ENCODE measurements around the gene CDH22. TPM values are rescaled to one million over a fixed set of nuclear protein-coding genes. Genes with fewer than 3 reads are reported as not detected.

The CDH22 gene
- total RNA-seq, 2 experiments from 2014 or later: not detected

DNA sequence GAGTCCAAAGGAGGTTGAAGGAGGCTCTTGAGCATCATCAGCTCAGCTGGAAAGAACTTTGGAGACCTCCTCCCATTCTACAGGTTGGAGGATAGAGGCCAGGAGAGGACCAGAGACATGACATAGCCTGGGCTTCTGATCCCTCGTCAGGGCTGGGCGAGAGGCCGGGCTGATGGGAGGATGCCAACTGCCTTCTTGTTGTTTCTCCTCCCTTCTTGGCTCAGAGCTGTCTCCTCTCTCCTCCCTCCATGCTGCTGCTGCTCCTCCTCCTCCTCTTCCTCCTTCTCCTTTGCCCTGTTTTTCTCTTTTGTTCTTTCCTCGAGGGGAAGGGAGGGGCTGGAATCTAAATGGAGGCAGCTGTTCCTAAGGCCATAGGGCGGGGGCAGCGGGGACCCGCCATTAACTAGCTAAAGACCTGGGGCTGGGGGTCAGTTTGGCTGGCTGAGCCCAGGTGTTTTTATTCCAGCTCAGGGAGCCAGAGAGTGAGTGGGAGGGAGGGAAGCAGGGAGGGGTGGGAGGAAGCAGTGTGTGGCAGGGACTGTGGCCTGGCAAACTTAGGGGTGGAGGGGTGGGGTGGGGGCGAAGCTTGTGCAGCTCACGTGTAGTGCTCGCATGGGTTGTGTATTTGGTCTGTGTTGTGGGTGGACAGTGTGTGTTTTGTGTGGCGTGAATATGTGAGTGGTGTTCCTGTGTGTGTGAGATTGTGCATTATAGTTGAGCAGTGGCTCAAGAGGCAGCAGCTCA, 105.4 kb downstream of the CDH22 start:
- H3K27ac Mint-ChIP-seq: no peak overlapping the region
- ChIA-PET CTCF (interaction anchor here (1.0 kb wide), 1 partner anchor 23 kb away, joined by 3 read pairs; no protein-coding TSS in a partner anchor), POLR2A (no interaction called here)
- H3K27me3 Mint-ChIP-seq: peaks cover 14% of the 10 kb centered on the region
- DNase-seq: no peak
- no peaks in the 10 kb centered on the region for H3K36me3 Mint-ChIP-seq (ENCODE audit: low read depth)
- H3K9me3 Mint-ChIP-seq: no peaks in the 10 kb centered on the region
- no peak overlapping the region for H3K4me3 Mint-ChIP-seq
- peaks cover 13% of the 10 kb centered on the region for H3K4me1 Mint-ChIP-seq

DNA sequence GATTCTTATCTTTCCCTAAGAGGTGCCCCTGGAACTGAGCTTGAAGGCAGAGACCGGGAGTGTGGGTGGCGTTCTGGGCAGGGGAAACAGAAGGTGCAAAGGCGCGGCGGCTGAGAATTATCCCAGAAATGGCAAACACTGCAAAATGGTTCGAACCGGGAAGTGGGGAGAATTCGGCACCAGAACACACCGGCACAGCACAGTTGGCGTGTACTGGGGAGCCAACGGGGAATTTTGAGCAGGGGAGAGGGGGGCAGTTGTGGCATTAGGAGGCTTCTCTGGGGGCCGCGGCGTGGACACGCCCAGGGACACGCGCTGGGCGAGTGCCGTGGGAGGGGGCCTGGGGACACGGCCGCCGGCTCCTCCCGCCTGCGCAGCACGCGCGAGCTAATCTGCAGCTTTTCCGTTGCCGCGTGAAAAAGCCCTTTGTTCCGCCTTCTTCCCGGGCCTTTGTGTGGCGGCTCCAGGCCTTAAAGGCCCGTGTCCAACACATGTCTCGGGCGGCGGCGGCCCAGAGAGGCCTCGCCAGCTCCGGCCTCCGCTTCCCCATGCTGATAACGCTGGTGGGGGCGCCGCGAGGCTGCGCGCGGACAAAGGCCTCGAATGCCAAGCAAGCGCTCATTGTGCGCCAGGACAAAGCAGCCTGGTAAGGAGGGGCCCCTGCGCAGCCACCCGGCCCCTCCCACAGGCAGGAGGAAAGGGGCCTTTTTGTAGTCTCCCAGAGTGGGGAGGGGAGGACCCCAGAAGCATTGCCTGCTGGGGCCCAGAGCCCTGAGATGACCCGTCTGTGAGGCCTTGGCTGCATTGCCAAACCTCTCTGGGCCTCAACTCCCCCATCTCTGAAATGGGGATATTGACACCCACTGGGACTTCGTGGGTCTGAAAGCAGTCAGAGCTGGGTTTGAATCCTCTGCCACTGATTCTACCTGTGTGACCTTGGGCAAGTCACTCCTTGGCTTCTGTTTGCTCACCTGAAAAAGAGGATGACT, 107.4 kb downstream of the CDH22 start:
- no peaks in the 10 kb centered on the region for H3K36me3 Mint-ChIP-seq (ENCODE audit: low read depth)
- no peak overlapping the region for H3K27ac Mint-ChIP-seq
- H3K4me3 Mint-ChIP-seq: no peak overlapping the region
- H3K9me3 Mint-ChIP-seq: no peaks in the 10 kb centered on the region
- peaks cover 15% of the 10 kb centered on the region for H3K27me3 Mint-ChIP-seq
- peaks cover 10% of the 10 kb centered on the region for H3K4me1 Mint-ChIP-seq
- no peak for DNase-seq
- ChIA-PET CTCF (no interaction called here), POLR2A (no interaction called here)

- Mint-ChIP-seq H3K4me3 (no peak overlapping the region), H3K4me1 (no peaks in the 10 kb centered on the region), H3K27ac (no peak overlapping the region), H3K27me3 (peaks cover 15% of the 10 kb centered on the region), H3K9me3 (no peaks in the 10 kb centered on the region), H3K36me3 (ENCODE audit: low read depth) (no peaks in the 10 kb centered on the region)
- POLR2A ChIA-PET: no interaction called here
- DNase-seq: no peak
- CTCF ChIA-PET: no interaction called here
Observed at GRCh38 chr20:46199198-46199597, 109.1 kb downstream of the CDH22 start.

DNA sequence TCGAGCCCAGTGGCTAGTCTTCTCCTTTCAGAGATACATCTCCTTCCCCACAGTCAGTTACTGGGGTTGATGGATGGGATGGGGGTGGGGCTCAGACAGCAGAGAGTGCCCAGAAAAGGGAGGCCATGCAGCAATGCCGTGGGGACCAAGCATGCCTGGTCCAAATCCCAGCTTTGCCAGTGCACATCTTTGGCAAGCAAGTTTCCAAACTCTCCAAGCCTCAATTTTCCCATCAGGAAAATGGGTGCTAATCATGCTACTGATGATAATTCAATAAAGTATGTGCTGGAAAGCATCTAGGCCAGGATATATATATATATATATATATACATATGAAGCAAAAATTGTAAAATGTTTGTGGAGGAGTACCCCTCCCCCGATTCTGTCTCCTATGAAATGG, 111.3 kb downstream of the CDH22 start:
- Mint-ChIP-seq H3K27ac (no peak overlapping the region), H3K27me3 (peaks cover 16% of the 10 kb centered on the region), H3K4me1 (no peaks in the 10 kb centered on the region), H3K4me3 (no peak overlapping the region), H3K9me3 (no peaks in the 10 kb centered on the region), H3K36me3 (ENCODE audit: low read depth) (no peaks in the 10 kb centered on the region)
- ChIA-PET CTCF (interaction anchor here (1.1 to 1.4 kb wide), 2 partner anchors 10 to 19 kb away, joined by 3 read pairs; no protein-coding TSS in a partner anchor), POLR2A (no interaction called here)
- no peak for DNase-seq

DNA sequence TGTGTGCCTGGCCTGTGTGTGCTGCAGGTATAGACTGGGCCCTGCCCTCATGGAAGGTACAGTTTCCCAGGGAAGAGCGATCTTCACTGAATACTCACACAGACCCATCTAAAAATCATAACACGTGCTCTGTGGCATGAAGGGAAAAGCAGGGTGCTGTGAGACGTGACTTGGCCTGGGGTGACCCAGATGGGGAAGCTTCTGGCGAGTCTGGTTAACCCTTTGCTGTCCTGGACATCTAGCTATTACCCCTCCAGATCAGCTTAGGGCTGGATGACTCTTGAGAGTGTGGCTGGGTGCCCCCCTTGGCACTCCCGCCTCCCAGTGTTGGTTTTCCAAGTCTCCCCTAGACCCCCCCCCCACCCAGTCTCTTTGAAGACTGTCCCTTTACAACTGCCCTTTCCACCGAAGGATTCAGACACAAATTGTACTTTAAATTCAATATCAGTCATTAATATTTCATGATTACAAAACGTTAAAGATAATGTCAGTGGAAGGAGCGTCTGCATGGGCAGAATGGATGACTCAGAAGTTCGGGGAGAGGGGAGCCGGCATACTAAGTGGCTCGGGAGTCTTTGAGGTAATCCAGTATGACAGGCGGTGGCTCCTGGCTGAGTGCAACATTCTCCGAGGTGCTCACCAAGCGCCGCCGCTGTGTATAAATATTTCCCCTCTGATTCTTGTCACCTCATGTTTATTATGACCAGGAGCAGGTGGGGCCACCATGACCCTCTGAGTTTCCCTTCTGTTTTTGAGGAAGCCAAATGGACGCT, 112.8 kb downstream of the CDH22 start:
- peaks cover 12% of the 10 kb centered on the region for H3K27me3 Mint-ChIP-seq
- no peak for DNase-seq
- POLR2A ChIA-PET: no interaction called here
- H3K4me3 Mint-ChIP-seq: no peak overlapping the region
- H3K9me3 Mint-ChIP-seq: no peaks in the 10 kb centered on the region
- no peak overlapping the region for H3K27ac Mint-ChIP-seq
- CTCF ChIA-PET: interaction anchor here (0.6 to 1.3 kb wide), 2 partner anchors 75 to 184 kb away, joined by 3 read pairs; no protein-coding TSS in a partner anchor
- no peaks in the 10 kb centered on the region for H3K36me3 Mint-ChIP-seq (ENCODE audit: low read depth)
- no peaks in the 10 kb centered on the region for H3K4me1 Mint-ChIP-seq

GRCh38 chr20:46194409-46194808, 113.9 kb downstream of the CDH22 start:
- no peak overlapping the region for H3K4me3 Mint-ChIP-seq
- H3K36me3 Mint-ChIP-seq (ENCODE audit: low read depth): no peaks in the 10 kb centered on the region
- CTCF ChIA-PET: interaction anchor here (1.3 kb wide), 1 partner anchor 76 kb away, joined by 3 read pairs; no protein-coding TSS in a partner anchor
- H3K27me3 Mint-ChIP-seq: peaks cover 12% of the 10 kb centered on the region
- DNase-seq: no peak
- H3K4me1 Mint-ChIP-seq: no peaks in the 10 kb centered on the region
- no peaks in the 10 kb centered on the region for H3K9me3 Mint-ChIP-seq
- POLR2A ChIA-PET: no interaction called here
- no peak overlapping the region for H3K27ac Mint-ChIP-seq

DNA sequence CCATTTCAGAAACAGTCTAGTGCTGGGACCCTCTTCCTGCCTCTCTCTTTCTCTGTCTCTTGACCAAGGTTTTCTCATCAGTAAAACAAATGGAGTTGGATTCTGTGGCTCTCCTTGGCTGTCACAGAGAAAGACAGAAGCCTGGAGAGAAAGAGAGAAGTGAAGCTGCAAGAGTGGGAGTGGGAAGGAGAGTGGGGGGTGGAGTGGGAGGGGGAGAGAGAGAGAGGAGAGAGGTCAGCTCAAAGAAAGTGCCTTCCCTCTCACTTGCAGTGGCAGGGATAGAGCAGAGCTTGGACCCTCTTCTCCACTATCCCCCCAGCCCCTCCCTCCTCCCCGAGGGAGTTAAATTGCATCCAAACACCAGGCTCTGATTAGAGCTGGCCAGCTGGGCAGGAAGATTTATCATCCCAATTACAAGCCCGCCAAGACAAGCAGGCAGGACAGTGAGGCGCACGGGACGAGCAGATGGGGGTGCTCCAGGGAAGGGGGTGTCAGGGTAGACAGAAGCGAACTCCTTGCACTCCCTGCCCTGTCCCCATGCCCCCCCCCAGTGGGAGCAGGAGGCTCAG, 115.8 kb downstream of the CDH22 start:
- Mint-ChIP-seq H3K36me3 (ENCODE audit: low read depth) (no peaks in the 10 kb centered on the region), H3K9me3 (no peaks in the 10 kb centered on the region), H3K4me3 (no peak overlapping the region), H3K27me3 (peaks cover 6% of the 10 kb centered on the region), H3K27ac (no peak overlapping the region), H3K4me1 (no peaks in the 10 kb centered on the region)
- POLR2A ChIA-PET: no interaction called here
- no peak for DNase-seq
- CTCF ChIA-PET: no interaction called here

- CTCF ChIA-PET: no interaction called here
- Mint-ChIP-seq H3K9me3 (no peaks in the 10 kb centered on the region), H3K27ac (no peak overlapping the region), H3K27me3 (peaks cover 8% of the 10 kb centered on the region), H3K4me3 (no peak overlapping the region), H3K4me1 (no peaks in the 10 kb centered on the region), H3K36me3 (ENCODE audit: low read depth) (no peaks in the 10 kb centered on the region)
- no peak for DNase-seq
- POLR2A ChIA-PET: no interaction called here
Observed at GRCh38 chr20:46191611-46192010, 116.7 kb downstream of the CDH22 start.

- Mint-ChIP-seq H3K4me3 (no peak overlapping the region), H3K9me3 (no peaks in the 10 kb centered on the region), H3K27ac (no peak overlapping the region), H3K4me1 (no peaks in the 10 kb centered on the region), H3K36me3 (ENCODE audit: low read depth) (no peaks in the 10 kb centered on the region), H3K27me3 (peaks cover 7% of the 10 kb centered on the region)
- ChIA-PET POLR2A (no interaction called here), CTCF (no interaction called here)
- DNase-seq: no peak
Observed at GRCh38 chr20:46191168-46191540, 117.1 kb downstream of the CDH22 start.

GRCh38 chr20:46190478-46191167, 117.7 kb downstream of the CDH22 start:
- CTCF ChIA-PET: no interaction called here
- no peaks in the 10 kb centered on the region for H3K9me3 Mint-ChIP-seq
- POLR2A ChIA-PET: no interaction called here

GRCh38 chr20:46188866-46189541, 119.3 kb downstream of the CDH22 start:
- DNase-seq: no peak
- no peaks in the 10 kb centered on the region for H3K36me3 Mint-ChIP-seq (ENCODE audit: low read depth)
- no peak overlapping the region for H3K27ac Mint-ChIP-seq
- ChIA-PET CTCF (no interaction called here), POLR2A (no interaction called here)
- H3K9me3 Mint-ChIP-seq: no peaks in the 10 kb centered on the region
- no peaks in the 10 kb centered on the region for H3K4me1 Mint-ChIP-seq
- H3K27me3 Mint-ChIP-seq: peaks cover 7% of the 10 kb centered on the region
- H3K4me3 Mint-ChIP-seq: no peak overlapping the region

More at GRCh38 chr20:46190478-46191167, 117.7 kb downstream of the CDH22 start:
- Mint-ChIP-seq H3K27ac (no peak overlapping the region), H3K4me3 (no peak overlapping the region), H3K27me3 (peaks cover 7% of the 10 kb centered on the region), H3K4me1 (no peaks in the 10 kb centered on the region), H3K36me3 (ENCODE audit: low read depth) (no peaks in the 10 kb centered on the region)
- no peak for DNase-seq

- Mint-ChIP-seq H3K27ac (no peak overlapping the region), H3K4me3 (no peak overlapping the region), H3K36me3 (ENCODE audit: low read depth) (no peaks in the 10 kb centered on the region), H3K9me3 (no peaks in the 10 kb centered on the region), H3K4me1 (no peaks in the 10 kb centered on the region), H3K27me3 (peaks cover 2% of the 10 kb centered on the region)
- DNase-seq: no peak
- ChIA-PET CTCF (interaction anchor here (2.3 kb wide), 1 partner anchor 11 kb away, joined by 10 read pairs; no protein-coding TSS in a partner anchor), POLR2A (no interaction called here)
Observed at GRCh38 chr20:46186210-46186609, 122.1 kb downstream of the CDH22 start.

All from activated CD4-positive, alpha-beta T cell treated with anti-CD3 and anti-CD28 coated beads, Interleukin-2, amount 10 ng/mL, durations not matched to agents 7 days and 5 days (primary cell).